Measurements from ENCODE around the gene MAGEC3. TPM values are rescaled to one million over a fixed set of nuclear protein-coding genes. Genes with fewer than 3 reads are reported as not detected.

The MAGEC3 gene
- total RNA-seq, 1 experiment from 2014 or later, result not detected

- no peak overlapping the region for H4K8ac ChIP-seq (replicated peaks; ENCODE audit: insufficient read length, low read depth, low read length)
- H2AFZ ChIP-seq (ENCODE audit: low read length), result no peak overlapping the region
- H4K91ac ChIP-seq (ENCODE audit: insufficient read length, low read depth, low read length), result no peak overlapping the region
- no peak overlapping the region for H3K14ac ChIP-seq (ENCODE audit: insufficient read depth, low read length)
- no peak overlapping the region for H2BK5ac ChIP-seq (ENCODE audit: insufficient read length, low read length)
- no peaks in the 10 kb centered on the region for H3K79me2 ChIP-seq (ENCODE audit: insufficient read depth, low read length)
- no peaks in the 10 kb centered on the region for H3K23me2 ChIP-seq (ENCODE audit: insufficient read length, low read depth, low read length, poor library complexity, severe bottlenecking)
- no peaks in the 10 kb centered on the region for H3K79me1 ChIP-seq (ENCODE audit: insufficient read depth, low read depth, low read length, poor library complexity, severe bottlenecking)
- H3K4me3 Mint-ChIP-seq, result no peak overlapping the region
- H2BK15ac ChIP-seq (ENCODE audit: low read depth, low read length), result no peak overlapping the region
- no peak overlapping the region for H3K27ac ChIP-seq (ENCODE audit: insufficient read length, low read depth, low read length)
- no peak overlapping the region for H2BK12ac ChIP-seq (ENCODE audit: insufficient read length, low read depth, low read length)
- H3K56ac ChIP-seq (ENCODE audit: insufficient read length, low read depth, low read length), result no peak overlapping the region
- H3K27me3 Mint-ChIP-seq (ENCODE audit: low read depth), result no peaks in the 10 kb centered on the region; the same call in 1 of the 2 replicates
- no peak overlapping the region for H4K5ac ChIP-seq (ENCODE audit: insufficient read length, low read depth, low read length)
- H2BK20ac ChIP-seq (ENCODE audit: low read depth, low read length, poor library complexity, severe bottlenecking), result no peak overlapping the region
- no peaks in the 10 kb centered on the region for H3K4me1 Mint-ChIP-seq
- H2AK5ac ChIP-seq (ENCODE audit: insufficient read length, low read length), result no peak overlapping the region
- no peak overlapping the region for H3K27ac Mint-ChIP-seq
- H3K4me2 ChIP-seq (ENCODE audit: insufficient read depth, insufficient read length, low read length), result no peak overlapping the region
- no peak overlapping the region for H3T11ph ChIP-seq (ENCODE audit: low read length)
- no peak overlapping the region for H3K23ac ChIP-seq (ENCODE audit: insufficient read length, low read depth, low read length)
- H2BK120ac ChIP-seq (ENCODE audit: low read depth, low read length, poor library complexity, severe bottlenecking), result no peak overlapping the region
- no CpG with 5 or more reads among the region's 7 CpGs for WGBS (ENCODE audit: extremely low coverage, insufficient read length, low lambda C conversion rate)
- H4K20me1 ChIP-seq (ENCODE audit: control insufficient read depth, insufficient read depth, insufficient read length), result no peaks in the 10 kb centered on the region
- H3K18ac ChIP-seq (ENCODE audit: insufficient read length, low read depth, low read length), result no peak overlapping the region
- peaks cover 53 to 68% of the 10 kb centered on the region in 2 experiments for H3K9me3 Mint-ChIP-seq
- no peak for DNase-seq
- no peaks in the 10 kb centered on the region for H3K4me1 ChIP-seq (ENCODE audit: insufficient read depth, low read length)
- peaks cover 6% of the 10 kb centered on the region for H3K9me3 ChIP-seq (ENCODE audit: control insufficient read depth, low read depth, low read length)
- H3K36me3 Mint-ChIP-seq (ENCODE audit: insufficient read depth in 1 of 3, low read depth in 3 of 3), result peaks cover 0 to 9% (median 3%) of the 10 kb centered on the region in 3 experiments; a peak in 4 of 7 replicates
- H3K4ac ChIP-seq (ENCODE audit: low read depth, low read length), result no peak overlapping the region
- no peak overlapping the region for H3K9ac ChIP-seq (ENCODE audit: extremely low read depth, insufficient read length, low read length)
- TF ChIP-seq CTCF (conservative IDR thresholded peaks at IDR 0.05), result no peak
- no peaks in the 10 kb centered on the region for H3K27me3 ChIP-seq (ENCODE audit: insufficient read depth, low read length)
Measured at GRCh38 chrX:141894733-141895132, 56.6 kb downstream of the MAGEC3 start.

All from H9 (cell line).